Measurements from ENCODE around the gene ZCCHC14. TPM values are rescaled to one million over a fixed set of nuclear protein-coding genes. Genes with fewer than 3 reads are reported as not detected.
A peak's percentile ranks its signal among the peaks of the same experiment; 100 is the strongest.

The ZCCHC14 gene
- total RNA-seq, 1 donor from 2014 or later, result 28.0 TPM

DNA sequence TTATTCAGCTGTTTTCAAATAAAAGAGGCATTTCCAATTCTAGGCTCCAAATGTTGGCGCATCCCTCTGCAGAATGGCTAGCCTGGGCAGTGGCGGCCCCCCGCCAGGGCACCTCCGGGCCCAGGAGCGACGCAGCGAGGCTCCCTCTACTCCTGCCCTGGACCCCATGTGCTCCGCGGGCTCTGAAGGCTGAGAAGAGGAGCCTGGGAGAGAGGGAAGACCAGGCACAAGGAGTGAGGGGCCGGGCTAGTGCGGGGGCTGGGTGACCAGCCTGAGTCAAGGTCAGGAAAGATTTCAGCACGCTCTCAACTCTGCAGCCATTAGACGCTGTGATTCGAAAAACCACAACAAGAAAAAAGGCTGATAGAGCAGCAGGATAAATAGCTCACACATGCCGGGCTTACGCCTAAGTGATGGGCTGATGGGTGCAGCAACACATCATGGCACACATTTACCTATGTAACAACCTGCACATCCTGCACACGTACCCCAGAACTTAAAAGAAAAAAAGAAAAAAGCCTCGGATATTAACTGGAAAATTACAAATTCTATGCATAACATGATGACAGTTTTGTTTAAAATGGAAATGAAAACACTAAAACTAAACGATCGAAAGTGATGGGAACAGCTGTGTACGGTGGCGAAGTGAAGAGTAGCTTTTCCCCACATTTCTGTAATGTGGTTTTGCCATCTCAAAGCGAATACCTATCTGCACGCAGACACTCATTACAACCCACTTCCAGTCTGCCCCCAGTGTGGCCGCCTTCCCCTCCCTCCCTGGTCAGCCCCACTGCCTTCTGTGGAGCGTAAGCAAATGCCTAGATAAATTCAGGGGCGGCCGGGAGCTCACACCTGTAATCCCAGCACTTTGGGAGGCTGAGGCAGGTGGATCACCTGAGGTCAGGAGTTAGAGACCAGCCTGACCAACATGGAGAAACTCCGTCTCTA is 56.3 kb downstream of the ZCCHC14 start:
- no peaks in the 10 kb centered on the region for H3K36me3 Mint-ChIP-seq (ENCODE audit: low read depth)
- peaks cover 33% of the 10 kb centered on the region for H3K4me1 Mint-ChIP-seq (ENCODE audit: low read depth)
- no peaks in the 10 kb centered on the region for H3K9me3 Mint-ChIP-seq (ENCODE audit: low read depth)
- peak; percentile 61 for DNase-seq (ENCODE audit: low spot score)
- peak overlapping the region; percentile 77 for H3K27ac Mint-ChIP-seq (ENCODE audit: unreplicated experiment)
- peak overlapping the region; percentile 16 for H3K4me3 Mint-ChIP-seq (ENCODE audit: unreplicated experiment)
- no peaks in the 10 kb centered on the region for H3K27me3 Mint-ChIP-seq (ENCODE audit: low read depth)
- TF ChIP-seq, protein P1, sequence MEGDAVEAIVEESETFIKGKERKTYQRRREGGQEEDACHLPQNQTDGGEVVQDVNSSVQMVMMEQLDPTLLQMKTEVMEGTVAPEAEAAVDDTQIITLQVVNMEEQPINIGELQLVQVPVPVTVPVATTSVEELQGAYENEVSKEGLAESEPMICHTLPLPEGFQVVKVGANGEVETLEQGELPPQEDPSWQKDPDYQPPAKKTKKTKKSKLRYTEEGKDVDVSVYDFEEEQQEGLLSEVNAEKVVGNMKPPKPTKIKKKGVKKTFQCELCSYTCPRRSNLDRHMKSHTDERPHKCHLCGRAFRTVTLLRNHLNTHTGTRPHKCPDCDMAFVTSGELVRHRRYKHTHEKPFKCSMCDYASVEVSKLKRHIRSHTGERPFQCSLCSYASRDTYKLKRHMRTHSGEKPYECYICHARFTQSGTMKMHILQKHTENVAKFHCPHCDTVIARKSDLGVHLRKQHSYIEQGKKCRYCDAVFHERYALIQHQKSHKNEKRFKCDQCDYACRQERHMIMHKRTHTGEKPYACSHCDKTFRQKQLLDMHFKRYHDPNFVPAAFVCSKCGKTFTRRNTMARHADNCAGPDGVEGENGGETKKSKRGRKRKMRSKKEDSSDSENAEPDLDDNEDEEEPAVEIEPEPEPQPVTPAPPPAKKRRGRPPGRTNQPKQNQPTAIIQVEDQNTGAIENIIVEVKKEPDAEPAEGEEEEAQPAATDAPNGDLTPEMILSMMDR (IDR thresholded peaks at IDR 0.05), result no peak

DNA sequence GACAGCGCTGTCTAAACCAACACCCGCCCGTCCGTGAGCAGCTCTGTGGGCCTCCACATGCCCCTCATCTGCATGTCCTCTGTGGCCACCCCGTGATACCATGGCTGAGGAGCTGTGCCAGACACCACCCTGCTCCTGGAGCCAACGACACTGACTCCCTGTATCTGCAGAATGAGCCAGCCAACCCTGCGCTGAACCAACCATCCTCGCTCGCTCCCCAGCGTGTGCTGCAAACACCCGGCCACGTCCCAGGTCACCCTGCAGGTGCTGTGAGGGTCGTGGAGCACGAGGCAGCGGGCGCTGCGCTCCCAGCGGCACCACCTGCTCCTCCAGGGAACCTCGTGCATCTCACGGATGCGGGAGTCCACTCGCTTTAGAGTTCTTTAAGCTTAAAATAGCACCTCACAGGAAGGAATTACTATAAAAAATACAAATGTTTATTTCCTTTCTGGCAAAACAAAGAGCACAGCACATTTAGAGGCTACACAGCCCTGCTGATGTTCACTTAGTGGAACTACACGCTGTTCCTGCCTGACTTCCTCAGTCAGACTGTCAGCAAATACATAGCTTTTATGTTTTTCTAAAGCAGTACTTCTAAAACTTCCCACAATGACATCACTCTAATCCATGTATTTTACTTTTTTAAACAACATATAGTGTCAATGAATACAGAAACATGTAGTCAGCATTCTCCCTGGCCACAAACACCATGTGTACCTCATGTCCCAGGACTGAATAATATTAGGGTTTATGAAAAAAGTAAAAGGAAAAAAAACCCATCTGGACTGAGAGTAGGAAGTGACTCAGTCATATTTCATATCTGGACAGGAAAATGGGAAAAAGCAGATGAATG is 57.2 kb downstream of the ZCCHC14 start:
- Mint-ChIP-seq H3K27me3 (ENCODE audit: low read depth) (no peaks in the 10 kb centered on the region), H3K4me1 (ENCODE audit: low read depth) (peaks cover 37% of the 10 kb centered on the region), H3K27ac (ENCODE audit: unreplicated experiment) (peak overlapping the region; percentile 65), H3K9me3 (ENCODE audit: low read depth) (no peaks in the 10 kb centered on the region), H3K4me3 (ENCODE audit: unreplicated experiment) (peak overlapping the region; percentile 16), H3K36me3 (ENCODE audit: low read depth) (no peaks in the 10 kb centered on the region)
- TF ChIP-seq, protein P1 (IDR thresholded peaks at IDR 0.05), result no peak
- peak; percentile 82 for DNase-seq (ENCODE audit: low spot score)

DNA sequence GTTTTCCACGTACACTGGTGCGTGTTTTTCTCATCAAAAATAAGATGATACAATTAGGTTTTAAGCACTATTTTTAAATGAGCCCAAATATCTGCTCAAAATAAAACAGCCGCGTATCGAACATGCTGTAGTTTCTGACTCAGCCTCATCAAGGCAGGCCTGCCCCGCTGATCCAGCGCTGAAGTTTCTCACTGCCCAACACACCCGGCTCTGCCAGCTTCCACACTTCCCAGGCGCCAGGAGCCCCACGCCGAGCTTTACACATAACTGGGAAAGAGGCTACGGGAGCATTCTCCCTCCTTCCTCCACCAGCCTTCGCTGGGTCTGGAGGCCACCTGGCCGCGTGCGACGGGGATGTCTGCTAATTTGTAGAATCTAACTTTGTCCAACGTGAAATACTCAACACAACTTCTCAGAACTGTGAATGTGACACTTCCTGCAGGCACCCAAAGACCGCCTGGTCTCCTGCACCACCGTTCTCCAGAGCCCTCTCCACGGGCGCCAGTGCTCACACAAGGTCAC is 58.6 kb downstream of the ZCCHC14 start:
- no peaks in the 10 kb centered on the region for H3K9me3 Mint-ChIP-seq (ENCODE audit: low read depth)
- DNase-seq (ENCODE audit: low spot score), result peak; percentile 60
- H3K4me3 Mint-ChIP-seq (ENCODE audit: unreplicated experiment), result no peak overlapping the region
- no peak overlapping the region for H3K27ac Mint-ChIP-seq (ENCODE audit: unreplicated experiment)
- no peaks in the 10 kb centered on the region for H3K27me3 Mint-ChIP-seq (ENCODE audit: low read depth)
- peaks cover 3% of the 10 kb centered on the region for H3K36me3 Mint-ChIP-seq (ENCODE audit: low read depth)
- H3K4me1 Mint-ChIP-seq (ENCODE audit: low read depth), result peaks cover 37% of the 10 kb centered on the region
- TF ChIP-seq, protein P1 (IDR thresholded peaks at IDR 0.05), result no peak

DNA sequence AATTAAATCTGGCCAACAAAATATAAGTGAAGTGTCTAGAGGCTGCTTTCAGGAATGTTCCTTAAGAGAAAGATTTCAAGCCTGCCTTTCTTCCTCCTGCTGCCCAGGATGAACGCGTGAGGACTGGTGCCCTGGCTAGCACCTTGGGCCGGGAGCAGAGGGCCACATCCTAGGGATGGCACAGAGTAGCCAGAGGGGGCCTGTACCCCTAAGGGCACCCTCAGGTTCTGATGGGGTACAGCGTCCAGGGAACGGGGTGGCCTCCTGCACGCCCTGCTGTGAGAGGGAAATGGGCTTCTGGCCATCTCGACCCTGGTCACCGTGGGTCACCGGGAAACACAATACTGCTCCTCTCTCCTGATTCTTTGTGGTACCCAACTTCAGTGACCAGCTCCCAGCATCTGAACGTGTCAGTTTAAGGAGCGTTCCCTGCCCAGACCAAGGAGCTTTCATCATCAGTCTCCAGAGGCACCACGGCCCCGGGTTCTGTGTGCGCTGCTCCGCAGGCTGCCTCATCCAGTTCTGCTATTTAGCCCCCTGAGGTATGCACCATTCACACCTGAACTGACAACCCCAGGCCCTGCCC is 60.4 kb downstream of the ZCCHC14 start:
- H3K4me1 Mint-ChIP-seq (ENCODE audit: low read depth), result peaks cover 37% of the 10 kb centered on the region
- no peak for DNase-seq (ENCODE audit: low spot score)
- H3K4me3 Mint-ChIP-seq (ENCODE audit: unreplicated experiment), result no peak overlapping the region
- no peaks in the 10 kb centered on the region for H3K9me3 Mint-ChIP-seq (ENCODE audit: low read depth)
- H3K27ac Mint-ChIP-seq (ENCODE audit: unreplicated experiment), result peak overlapping the region; percentile 89
- peaks cover 4% of the 10 kb centered on the region for H3K36me3 Mint-ChIP-seq (ENCODE audit: low read depth)
- TF ChIP-seq, protein P1 (IDR thresholded peaks at IDR 0.05), result no peak
- no peaks in the 10 kb centered on the region for H3K27me3 Mint-ChIP-seq (ENCODE audit: low read depth)
